ENCODE data around the gene RHEX.
"Not testable (repeated sequence)": the region's sequence is repeated elsewhere in the genome, so short reads cannot be mapped to it uniquely, and the experiment has no call there.

Gene RHEX

DNA sequence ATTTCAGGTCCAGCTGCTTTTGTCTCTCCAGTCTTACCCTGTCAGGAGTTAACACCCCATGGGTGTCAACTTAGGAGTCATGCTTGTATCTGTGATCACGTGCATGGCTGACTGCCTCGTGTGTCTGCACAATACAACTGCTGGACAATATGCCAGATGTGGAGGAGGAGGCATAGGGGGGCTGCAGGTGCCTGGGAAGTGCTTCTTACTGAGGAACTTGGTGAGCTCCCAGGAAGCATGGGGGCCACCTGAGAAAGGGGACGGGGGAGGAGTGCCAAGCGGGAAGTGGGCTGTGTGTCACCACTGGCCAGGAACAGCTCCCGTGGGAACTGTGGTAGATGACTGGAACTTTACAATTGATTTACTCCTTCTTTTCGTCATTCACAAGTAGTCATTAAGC is 9.5 kb downstream of the RHEX start:
- Mint-ChIP-seq H3K4me3 (no peak overlapping the region), H3K9me3 (no peaks in the 10 kb centered on the region), H3K4me1 (ENCODE audit: low read depth) (peaks cover 12% of the 10 kb centered on the region), H3K27me3 (peaks cover 8% of the 10 kb centered on the region), H3K27ac (no peak overlapping the region), H3K36me3 (ENCODE audit: low read depth) (no peaks in the 10 kb centered on the region)

DNA sequence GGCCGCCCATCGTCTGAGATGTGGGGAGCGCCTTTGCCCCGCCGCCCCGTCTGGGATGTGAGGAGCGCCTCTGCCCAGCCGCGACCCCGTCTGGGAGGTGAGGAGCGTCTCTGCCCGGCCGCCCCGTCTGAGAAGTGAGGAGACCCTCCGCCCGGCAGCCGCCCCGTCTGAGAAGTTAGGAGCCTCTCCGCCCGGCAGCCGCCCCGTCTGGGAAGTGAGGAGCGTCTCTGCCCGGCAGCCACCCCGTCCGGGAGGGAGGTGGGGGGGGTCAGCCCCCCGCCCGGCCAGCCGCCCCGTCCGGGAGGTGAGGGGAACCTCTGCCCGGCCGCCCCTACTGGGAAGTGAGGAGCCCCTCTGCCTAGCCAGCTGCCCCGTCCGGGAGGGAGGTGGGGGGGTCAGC is 11.0 kb downstream of the RHEX start:
- not testable (repeated sequence) for H3K9me3 Mint-ChIP-seq; H3K27ac Mint-ChIP-seq; H3K36me3 Mint-ChIP-seq (ENCODE audit: low read depth); H3K27me3 Mint-ChIP-seq; H3K4me3 Mint-ChIP-seq
- H3K4me1 Mint-ChIP-seq (ENCODE audit: low read depth): peaks cover 21% of the 10 kb centered on the region

DNA sequence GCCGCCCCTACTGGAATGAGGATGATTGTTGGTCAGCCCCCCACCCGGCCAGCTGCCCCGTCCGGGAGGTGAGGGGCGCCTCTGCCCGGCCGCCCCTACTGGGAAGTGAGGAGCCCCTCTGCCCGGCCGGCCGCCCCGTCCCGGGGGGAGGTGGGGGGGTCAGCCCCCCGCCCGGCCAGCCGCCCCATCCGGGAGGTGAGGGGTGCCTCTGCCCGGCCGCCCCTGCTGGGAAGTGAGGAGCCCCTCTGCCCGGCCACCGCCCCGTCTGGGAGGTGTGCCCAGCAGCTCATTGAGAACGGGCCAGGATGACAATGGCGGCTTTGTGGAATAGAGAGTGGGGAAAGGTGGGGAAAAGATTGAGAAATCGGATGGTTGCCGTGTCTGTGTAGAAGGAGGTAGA is 11.5 kb downstream of the RHEX start:
- H3K4me1 Mint-ChIP-seq (ENCODE audit: low read depth): peaks cover 21% of the 10 kb centered on the region
- H3K27me3 Mint-ChIP-seq; H3K27ac Mint-ChIP-seq; H3K36me3 Mint-ChIP-seq (ENCODE audit: low read depth); H3K9me3 Mint-ChIP-seq; H3K4me3 Mint-ChIP-seq: not testable (repeated sequence)

DNA sequence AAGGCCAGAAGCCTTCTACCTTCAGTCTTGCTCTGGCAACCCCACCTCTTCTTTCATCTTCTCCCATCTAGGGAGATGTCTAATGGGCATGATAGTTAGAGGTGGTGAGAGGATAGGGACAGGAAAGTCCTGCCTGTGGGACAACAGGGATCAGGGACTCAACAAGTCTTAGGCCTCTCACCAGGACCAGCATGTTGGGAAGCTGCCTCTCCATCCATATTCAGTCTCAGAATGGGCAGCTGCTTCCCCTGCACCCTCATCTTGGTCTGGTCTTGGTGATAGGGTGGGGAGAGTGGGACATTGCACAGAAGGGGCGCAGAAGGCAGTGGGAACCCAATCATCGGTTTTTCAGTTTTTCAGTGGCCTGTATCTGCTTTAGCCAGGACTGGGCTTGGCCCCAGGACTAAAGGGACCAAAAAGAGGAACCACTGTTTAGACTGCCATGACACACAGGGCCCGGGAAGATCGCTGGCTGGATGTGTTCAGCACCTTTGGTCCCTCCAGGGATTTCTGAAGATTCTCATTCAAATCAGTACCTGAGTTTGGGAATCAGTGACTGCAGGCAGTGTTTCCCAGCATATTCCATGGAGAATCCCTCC is 12.7 kb downstream of the RHEX start:
- Mint-ChIP-seq H3K4me1 (ENCODE audit: low read depth) (peaks cover 21% of the 10 kb centered on the region), H3K27me3 (peaks cover 8% of the 10 kb centered on the region), H3K4me3 (no peak overlapping the region), H3K27ac (no peak overlapping the region), H3K9me3 (no peaks in the 10 kb centered on the region), H3K36me3 (ENCODE audit: low read depth) (no peaks in the 10 kb centered on the region)

DNA sequence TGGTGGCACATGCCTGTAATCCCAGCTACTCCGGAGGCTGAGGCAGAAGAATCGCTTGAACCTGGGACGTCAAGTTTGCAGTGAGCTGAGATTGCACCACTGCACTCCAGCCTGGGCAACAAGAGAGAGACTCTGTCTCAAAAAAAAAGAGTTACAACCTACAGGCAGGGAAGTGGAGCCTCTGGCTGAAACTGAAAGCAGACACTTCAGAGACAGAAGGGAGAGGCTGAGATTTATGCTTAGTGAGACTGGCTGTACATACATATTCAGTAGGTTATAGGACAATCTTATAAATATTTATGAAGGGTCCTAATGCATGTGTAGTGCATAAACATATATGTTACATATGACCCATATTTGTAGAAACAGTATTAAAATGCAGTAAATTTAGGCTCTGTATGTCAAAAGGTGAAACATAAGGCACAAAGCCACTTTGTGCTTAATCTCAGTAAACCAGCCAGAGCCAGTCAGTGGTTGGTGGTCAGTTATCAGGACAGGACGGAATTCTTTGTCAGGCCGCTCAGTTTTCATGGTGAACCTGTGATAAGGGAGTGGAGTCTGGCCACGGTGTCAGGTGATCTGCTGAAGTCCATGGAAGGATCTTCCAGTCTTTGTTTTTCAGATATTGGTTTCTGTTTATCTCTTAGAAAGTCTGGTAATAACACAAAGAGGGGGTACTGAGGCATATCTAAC is 13.7 kb downstream of the RHEX start:
- H3K36me3 Mint-ChIP-seq (ENCODE audit: low read depth): no peaks in the 10 kb centered on the region
- H3K27ac Mint-ChIP-seq: peak overlapping the region; percentile 55
- H3K27me3 Mint-ChIP-seq: peaks cover 8% of the 10 kb centered on the region
- no peak overlapping the region for H3K4me3 Mint-ChIP-seq
- H3K4me1 Mint-ChIP-seq (ENCODE audit: low read depth): peaks cover 21% of the 10 kb centered on the region
- H3K9me3 Mint-ChIP-seq: no peaks in the 10 kb centered on the region

DNA sequence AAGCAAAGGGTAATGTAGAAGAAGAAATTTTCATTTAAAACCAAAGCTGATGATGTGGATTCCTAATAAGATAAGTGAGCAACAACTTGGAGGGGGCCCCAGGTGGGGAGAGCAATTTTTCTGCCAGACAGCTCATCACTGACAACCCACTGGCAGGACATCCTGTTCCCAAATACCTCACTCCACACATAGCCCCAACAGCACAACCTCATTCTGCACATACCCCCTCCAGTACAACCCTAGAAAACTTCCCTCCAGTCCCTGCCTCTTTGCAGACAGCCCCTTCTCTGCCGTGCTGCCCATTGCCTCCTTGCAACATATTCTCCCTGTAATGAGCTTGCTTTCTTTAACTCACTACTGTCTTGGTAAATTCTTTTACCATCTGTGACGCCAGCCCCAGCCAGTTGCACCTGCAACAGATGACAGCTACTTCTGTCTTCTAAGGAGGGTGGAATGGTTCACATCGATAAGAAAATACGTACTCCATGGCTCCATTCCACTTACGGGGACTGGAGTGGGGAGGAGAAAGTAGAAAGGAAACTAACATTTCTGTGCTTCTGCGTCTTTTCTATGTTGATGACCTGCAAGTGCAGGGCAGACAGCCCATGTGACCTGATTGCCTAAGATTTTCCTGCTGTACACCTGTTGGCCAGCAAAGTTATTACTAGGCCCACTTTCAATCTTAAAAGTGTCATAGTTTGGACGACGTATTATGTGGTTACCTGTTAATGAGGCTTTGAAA is 14.7 kb downstream of the RHEX start:
- no peaks in the 10 kb centered on the region for H3K36me3 Mint-ChIP-seq (ENCODE audit: low read depth)
- no peak overlapping the region for H3K4me3 Mint-ChIP-seq
- peaks cover 8% of the 10 kb centered on the region for H3K27me3 Mint-ChIP-seq
- H3K9me3 Mint-ChIP-seq: no peaks in the 10 kb centered on the region
- peak overlapping the region; percentile 4 for H3K27ac Mint-ChIP-seq
- H3K4me1 Mint-ChIP-seq (ENCODE audit: low read depth): peaks cover 21% of the 10 kb centered on the region

DNA sequence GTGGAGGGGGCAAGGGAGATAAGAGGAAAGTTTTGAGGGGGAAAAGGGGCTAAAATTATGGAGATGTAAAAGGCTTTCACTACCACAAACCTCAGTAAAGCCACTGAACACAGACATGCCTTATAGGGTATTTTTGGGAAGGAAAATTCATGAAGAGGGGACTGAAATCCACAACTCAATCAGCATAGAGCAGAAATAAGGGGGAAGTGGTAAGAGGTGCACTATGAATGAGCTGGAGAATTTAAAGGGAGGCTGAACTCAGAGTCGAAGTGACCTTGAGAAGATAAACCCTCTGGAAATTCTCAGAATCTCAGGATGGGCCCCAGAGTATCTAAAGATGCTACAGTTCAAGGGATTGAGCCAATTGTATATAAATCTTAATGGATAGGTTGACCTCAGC is 15.3 kb downstream of the RHEX start:
- peaks cover 8% of the 10 kb centered on the region for H3K27me3 Mint-ChIP-seq
- H3K4me3 Mint-ChIP-seq: no peak overlapping the region

DNA sequence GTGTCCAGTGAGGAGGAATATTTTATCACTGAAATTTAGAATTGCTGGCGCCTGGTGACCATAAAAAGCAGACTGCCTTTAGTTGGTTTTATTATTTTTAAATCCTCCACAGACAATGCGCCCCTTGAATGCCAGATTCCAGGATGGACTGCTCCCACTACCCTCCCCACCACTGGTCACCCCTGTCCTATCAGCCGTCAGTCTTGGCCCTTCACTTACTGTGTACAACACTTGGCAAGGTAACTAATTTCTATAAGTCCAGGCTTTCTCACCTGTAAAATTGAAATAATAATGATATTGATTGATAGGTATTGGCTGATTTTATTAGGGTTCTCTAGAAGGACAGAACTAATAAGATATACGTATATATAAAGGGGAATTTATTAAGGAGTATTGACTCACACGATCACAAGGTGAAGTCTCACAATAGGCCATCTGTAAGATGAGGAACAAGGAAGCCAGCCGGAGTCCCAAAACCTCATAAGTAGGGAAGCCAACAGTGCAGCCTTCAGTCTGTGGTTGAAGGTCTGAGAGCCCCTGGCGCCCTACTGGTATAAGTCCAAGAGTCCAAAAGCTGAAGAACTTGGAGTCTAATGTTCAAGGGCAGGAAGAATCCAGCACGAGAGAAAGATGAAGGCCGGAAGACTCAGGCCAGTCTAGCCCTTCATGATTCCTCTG is 17.8 kb downstream of the RHEX start:
- no peaks in the 10 kb centered on the region for H3K9me3 Mint-ChIP-seq
- H3K4me1 Mint-ChIP-seq (ENCODE audit: low read depth): peaks cover 21% of the 10 kb centered on the region
- no peaks in the 10 kb centered on the region for H3K36me3 Mint-ChIP-seq (ENCODE audit: low read depth)

More for the DNA sequence above, 15.3 kb downstream of the RHEX start:
- H3K36me3 Mint-ChIP-seq (ENCODE audit: low read depth): no peaks in the 10 kb centered on the region
- peaks cover 21% of the 10 kb centered on the region for H3K4me1 Mint-ChIP-seq (ENCODE audit: low read depth)
- H3K9me3 Mint-ChIP-seq: no peaks in the 10 kb centered on the region
- H3K27ac Mint-ChIP-seq: peak overlapping the region; percentile 4

DNA sequence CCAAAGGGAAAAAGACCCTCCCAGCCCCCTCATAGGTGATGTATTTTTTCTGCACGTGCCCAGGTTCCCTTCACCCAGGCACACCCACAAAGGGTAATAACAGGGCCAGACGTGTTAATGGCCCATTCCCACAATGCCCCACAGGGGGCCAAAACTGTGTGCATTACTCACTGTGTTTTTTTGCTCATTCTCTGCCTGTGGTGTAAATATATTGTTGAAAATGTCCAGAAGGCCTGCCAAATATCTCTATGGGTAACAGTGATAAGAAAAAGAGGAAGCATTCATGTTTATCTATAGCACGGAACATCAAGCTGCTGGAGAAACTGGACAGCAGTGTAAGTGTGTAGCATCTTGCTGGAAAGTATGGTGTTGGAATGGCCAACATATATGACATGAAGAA is 21.9 kb downstream of the RHEX start:
- Mint-ChIP-seq H3K4me1 (ENCODE audit: low read depth) (peaks cover 4% of the 10 kb centered on the region), H3K36me3 (ENCODE audit: low read depth) (no peaks in the 10 kb centered on the region), H3K9me3 (no peaks in the 10 kb centered on the region), H3K27me3 (no peaks in the 10 kb centered on the region), H3K27ac (no peak overlapping the region), H3K4me3 (no peak overlapping the region)

More for the DNA sequence above, 17.8 kb downstream of the RHEX start:
- Mint-ChIP-seq H3K27ac (no peak overlapping the region), H3K4me3 (no peak overlapping the region), H3K27me3 (peaks cover 8% of the 10 kb centered on the region)

DNA sequence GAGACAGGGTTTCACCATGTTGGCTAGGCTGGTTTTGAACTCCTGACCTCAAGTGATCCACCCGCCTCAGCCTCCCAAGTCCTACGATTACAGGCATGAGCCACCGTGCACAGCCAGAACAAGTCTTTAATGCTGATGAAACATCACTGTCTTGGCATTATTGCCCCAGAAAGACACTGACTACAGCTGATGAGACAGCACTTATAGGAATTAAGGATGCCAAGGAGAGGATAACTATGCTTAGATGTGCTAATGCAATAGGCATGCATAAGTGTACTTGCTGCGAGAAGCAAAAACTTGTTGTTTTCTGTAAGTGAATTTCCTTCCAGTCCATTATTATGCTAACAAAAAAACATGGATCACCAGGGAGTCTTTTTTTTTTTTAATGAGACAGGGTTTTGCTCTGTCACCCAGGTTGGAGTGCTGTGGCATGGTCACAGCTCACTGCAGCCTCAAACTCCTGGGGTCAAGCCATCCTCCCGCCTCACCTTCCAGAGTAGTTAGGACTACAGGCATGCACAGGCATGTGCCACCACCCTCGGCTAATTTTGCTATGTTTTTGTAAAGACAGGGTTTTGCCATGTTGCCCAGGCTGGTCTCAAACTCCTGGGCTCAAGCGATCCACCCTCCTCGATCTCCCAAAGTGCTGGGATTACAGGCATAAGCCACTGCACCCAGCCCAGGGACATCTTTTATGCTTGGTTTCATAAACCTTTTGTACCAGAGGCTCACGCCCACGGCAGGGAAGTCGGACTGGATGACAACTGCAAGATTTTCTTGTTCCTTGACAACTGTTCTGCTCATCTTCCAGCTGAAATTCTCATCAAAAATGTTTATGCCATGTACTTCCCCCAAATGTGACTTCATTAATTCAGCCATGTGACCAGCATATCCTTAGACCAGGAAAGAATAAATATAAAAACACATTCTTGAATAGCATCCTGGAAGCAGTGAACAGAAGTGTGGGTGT is 23.1 kb downstream of the RHEX start:
- H3K27ac Mint-ChIP-seq: no peak overlapping the region
- no peaks in the 10 kb centered on the region for H3K27me3 Mint-ChIP-seq
- H3K36me3 Mint-ChIP-seq (ENCODE audit: low read depth): no peaks in the 10 kb centered on the region
- H3K4me3 Mint-ChIP-seq: no peak overlapping the region
- peaks cover 16% of the 10 kb centered on the region for H3K4me1 Mint-ChIP-seq (ENCODE audit: low read depth)
- H3K9me3 Mint-ChIP-seq: no peaks in the 10 kb centered on the region

DNA sequence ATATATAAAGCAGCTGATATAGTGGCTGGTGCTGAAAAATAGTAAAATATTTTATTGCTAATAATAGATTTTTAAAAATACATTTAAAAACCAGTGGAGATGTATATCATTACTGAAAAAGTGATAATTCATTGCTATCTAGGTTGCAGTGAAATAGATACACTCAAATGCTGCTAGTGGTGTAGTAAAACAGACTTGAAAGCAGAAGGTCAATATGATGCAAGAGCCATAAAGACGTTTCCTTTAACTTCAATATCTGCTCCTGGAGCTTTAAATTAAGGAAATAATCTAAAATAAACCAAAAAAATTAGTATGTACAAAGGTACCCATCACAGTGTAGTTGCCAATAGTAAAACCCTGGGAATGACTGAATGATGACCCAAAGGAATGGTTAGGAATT is 26.2 kb downstream of the RHEX start:
- H3K36me3 Mint-ChIP-seq (ENCODE audit: low read depth): no peaks in the 10 kb centered on the region
- no peak overlapping the region for H3K27ac Mint-ChIP-seq
- H3K9me3 Mint-ChIP-seq: no peaks in the 10 kb centered on the region
- peaks cover 24% of the 10 kb centered on the region for H3K4me1 Mint-ChIP-seq (ENCODE audit: low read depth)
- H3K27me3 Mint-ChIP-seq: no peaks in the 10 kb centered on the region
- H3K4me3 Mint-ChIP-seq: no peak overlapping the region

DNA sequence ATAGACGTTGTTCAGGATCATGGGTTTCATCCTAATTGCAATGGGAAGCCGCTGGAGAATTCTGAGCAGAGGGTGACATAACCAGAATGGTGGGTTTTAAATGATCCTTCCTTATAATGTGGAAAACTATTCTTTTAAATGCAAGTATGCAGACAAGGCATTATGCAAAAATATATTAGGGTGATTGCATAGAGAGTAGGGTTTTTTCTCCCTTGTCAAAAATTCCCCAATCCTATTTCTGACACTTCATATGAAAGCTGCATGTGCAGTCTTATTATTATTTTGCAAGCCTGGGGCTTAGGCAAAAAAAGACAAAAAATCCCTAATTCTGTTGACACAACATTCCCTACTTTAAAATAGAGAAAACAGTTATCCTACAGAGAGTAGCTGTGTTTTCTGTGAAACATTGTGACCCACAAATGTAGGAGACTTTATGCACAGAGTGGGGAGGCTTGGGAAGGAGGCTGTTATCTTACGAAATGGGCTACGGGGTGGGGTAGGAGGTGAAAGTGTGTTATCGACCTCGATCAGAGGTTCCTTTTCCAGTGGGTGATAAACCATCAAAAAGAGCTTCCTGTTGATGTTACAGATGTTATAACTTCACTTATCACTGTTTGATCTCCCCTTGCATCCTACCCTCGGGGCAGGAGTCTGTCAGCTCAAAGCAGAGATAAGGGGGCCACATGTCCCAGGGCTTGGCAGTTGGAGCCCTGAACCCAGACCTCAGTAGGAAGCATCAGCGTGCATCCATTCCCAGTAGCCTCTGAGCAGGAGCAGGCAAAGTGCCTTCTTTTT is 27.2 kb downstream of the RHEX start:
- Mint-ChIP-seq H3K27ac (no peak overlapping the region), H3K9me3 (no peaks in the 10 kb centered on the region), H3K4me1 (ENCODE audit: low read depth) (peaks cover 24% of the 10 kb centered on the region), H3K27me3 (no peaks in the 10 kb centered on the region), H3K4me3 (no peak overlapping the region), H3K36me3 (ENCODE audit: low read depth) (no peaks in the 10 kb centered on the region)

DNA sequence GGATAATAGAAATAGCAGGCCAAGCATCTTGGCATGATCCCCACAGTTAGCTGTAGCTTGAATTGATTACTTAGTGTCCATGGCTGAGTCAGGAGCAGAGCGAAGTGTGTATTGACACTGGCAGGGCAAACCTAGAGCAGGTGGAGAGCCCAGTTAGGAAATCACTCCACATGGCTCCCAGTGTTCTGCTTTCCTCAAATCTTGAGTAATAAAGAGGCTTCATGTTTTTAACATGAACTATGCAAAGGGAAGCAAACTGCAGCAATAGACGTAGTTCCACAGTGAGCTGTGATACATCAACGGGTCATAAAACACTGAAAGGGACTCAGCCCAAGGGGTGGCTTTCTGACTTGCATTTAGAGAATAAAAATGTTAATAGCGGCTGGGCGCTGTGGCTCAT is 28.9 kb downstream of the RHEX start:
- Mint-ChIP-seq H3K36me3 (ENCODE audit: low read depth) (no peaks in the 10 kb centered on the region), H3K27me3 (no peaks in the 10 kb centered on the region), H3K27ac (no peak overlapping the region), H3K4me1 (ENCODE audit: low read depth) (peaks cover 24% of the 10 kb centered on the region), H3K9me3 (no peaks in the 10 kb centered on the region), H3K4me3 (no peak overlapping the region)

All from stimulated activated naive CD8-positive, alpha-beta T cell treated with anti-CD3 and anti-CD28 coated beads, Interleukin-15, Interleukin-2, amounts not matched to agents 100 ng/mL and 50 ng/mL, for 24 hours (primary cell).